ENCODE measurements around the gene XAF1.
"Not testable (repeated sequence)": the region's sequence is repeated elsewhere in the genome, so short reads cannot be mapped to it uniquely, and the experiment has no call there.

XAF1 gene

DNA sequence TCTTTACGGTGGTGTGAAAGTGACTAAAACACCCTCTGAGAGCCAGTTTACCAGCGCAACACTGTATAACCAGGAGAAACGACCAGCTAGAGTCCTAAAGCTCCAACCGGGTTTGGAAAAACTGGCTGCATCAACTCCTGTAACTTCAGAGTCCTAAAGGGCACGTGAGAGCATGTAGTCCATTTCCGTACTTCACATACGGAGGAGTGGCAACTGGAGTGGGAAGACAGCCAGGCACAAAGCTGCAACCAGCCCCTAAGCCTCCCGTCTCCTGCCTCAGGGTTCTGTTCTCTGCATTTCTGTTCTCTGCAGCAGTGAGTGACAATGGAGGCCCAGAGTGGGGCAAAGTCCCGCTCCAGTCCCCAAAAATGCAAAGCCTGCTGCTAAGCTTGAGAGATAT lies 56.4 kb downstream of the XAF1 start:
- no peak for FAIRE-seq

DNA sequence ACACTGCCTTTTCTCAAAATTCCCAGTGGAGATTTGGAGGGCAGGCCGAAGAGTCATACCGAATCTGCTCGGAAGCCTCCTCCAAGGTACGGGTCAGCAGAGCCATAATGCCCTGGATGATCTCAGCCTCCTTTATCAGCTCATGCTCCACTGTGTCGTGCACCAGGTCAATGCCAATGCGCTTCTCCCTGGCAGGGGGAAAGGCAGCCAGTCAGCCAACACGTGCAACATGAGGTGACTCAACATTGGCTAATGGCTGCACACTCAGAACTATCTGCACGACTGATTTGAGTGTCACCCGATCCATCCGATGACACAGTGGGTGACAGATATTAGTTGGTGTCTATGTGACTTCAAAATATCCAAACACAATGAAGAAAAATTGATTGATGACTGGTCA lies 59.9 kb downstream of the XAF1 start:
- FAIRE-seq: no peak

DNA sequence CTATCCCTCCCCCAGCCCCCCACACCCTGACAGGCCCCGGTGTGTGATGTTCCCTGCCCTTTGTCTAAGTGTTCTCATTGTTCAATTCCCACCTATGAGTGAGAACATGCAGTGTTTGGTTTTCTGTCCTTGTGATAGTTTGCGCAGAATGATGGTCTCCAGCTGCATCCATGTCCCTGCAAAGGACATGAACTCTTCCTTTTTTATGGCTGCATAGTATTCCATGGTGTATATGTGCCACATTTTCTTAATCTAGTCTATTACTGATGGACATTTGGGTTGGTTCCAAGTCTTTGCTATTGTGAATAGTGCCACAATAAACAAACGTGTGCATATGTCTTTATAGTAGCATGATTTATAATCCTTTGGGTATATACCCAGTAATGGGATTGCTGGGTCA lies 60.5 kb downstream of the XAF1 start:
- not testable (repeated sequence) for FAIRE-seq

DNA sequence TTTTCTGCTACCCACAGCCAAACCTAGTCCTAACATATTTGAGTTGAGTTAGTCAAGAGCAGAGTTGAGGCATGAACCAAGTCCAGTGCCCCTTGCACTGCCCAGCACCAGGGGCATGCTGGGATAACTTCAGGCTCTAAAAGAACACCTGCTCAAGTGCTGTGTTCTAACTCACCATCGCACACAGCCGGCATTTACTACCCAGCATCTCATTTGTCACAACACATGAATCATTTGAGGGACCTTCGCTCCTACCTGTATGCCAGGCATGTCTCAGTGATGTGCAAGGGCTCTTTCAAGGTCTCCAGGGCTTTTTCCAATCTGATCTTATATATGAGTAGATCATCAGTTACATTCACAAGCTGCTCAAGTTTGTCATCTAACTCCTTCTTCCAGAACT lies 63.1 kb downstream of the XAF1 start:
- FAIRE-seq: no peak

DNA sequence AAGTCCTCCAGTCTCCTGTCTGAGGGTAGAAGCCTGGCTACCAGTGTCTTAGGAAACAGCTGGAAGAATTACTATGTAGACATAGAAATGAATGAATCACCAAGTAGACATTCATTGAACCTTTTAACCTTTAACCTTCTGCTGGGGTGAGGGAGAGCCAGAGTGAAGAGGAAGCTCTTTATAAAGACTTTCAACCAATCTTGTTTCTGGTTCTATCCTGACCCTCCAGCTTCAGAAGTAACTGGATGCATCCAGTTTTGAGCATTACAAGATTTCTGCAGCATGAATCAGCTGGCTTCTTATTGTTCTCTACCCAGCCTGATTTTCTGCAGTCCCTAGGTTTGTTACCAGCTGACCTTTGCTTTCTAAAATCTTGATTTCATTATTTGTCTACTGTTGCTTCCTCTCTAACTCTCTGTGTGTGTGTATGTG lies 67.2 kb downstream of the XAF1 start:
- no peak for FAIRE-seq
